HG03565 (cell line): ENCODE results near the gene RNF4.
"Not testable (repeated sequence)": the region's sequence is repeated elsewhere in the genome, so short reads cannot be mapped to it uniquely, and the experiment has no call there.

Experiments used
- ATAC-seq: cut with Tn5 transposase; IDR thresholded peaks from one replicate; pipeline ENCODE4 v1.9.1; 2021; ENCODE audit warnings: mild to moderate bottlenecking, moderate library complexity; ENCODE audit not compliant: unreplicated experiment

RNF4 gene

GRCh38 chr4:2516635-2517034 lies 47.7 kb downstream of the RNF4 start:
- ATAC-seq = no peak

- no peak for ATAC-seq
Observed at GRCh38 chr4:2526559-2526958, 57.7 kb downstream of the RNF4 start.

GRCh38 chr4:2534904-2535375 lies 66.0 kb downstream of the RNF4 start:
- no peak for ATAC-seq

- peak; percentile 13 for ATAC-seq
Observed at GRCh38 chr4:2535376-2536192, 66.7 kb downstream of the RNF4 start.

- peak; percentile 89 for ATAC-seq
Observed at GRCh38 chr4:2536193-2537010, 67.5 kb downstream of the RNF4 start, which contains the start of gene FAM193A. Gene FAM193A (plus strand): TSS chr4:2536647. CDS start chr4:2536916, 269 bp downstream.

- no peak for ATAC-seq
Observed at GRCh38 chr4:2537011-2537830, 68.3 kb downstream of the RNF4 start.

GRCh38 chr4:2543580-2544191 lies 74.8 kb downstream of the RNF4 start:
- not testable (repeated sequence) for ATAC-seq

GRCh38 chr4:2545321-2546013 lies 76.6 kb downstream of the RNF4 start:
- no peak for ATAC-seq

GRCh38 chr4:2546286-2546823 lies 77.4 kb downstream of the RNF4 start:
- ATAC-seq = no peak

- ATAC-seq = not testable (repeated sequence)
Observed at GRCh38 chr4:2546961-2547691, 78.2 kb downstream of the RNF4 start.

GRCh38 chr4:2551118-2551517 lies 82.2 kb downstream of the RNF4 start:
- ATAC-seq = no peak

GRCh38 chr4:2552806-2553205 lies 83.9 kb downstream of the RNF4 start:
- ATAC-seq = no peak

GRCh38 chr4:2558301-2558700 lies 89.4 kb downstream of the RNF4 start:
- no peak for ATAC-seq

- no peak for ATAC-seq
Observed at GRCh38 chr4:2560167-2560566, 91.3 kb downstream of the RNF4 start.
